H9 (cell line): ENCODE data around the gene PCSK2. TPM values are rescaled to one million over a fixed set of nuclear protein-coding genes. Genes with fewer than 3 reads are reported as not detected.

ENCODE experiments used
- DNase-seq: peaks from one replicate; pipeline ENCODE4 v3.0.0-alpha.2; 2017
- H2AFZ ChIP-seq: one replicate; pipeline ENCODE4 v1.6.1; 2013; ENCODE audit warnings: mild to moderate bottlenecking, low read length, control low read depth, moderate library complexity
- H2AK5ac ChIP-seq: 2 replicates; pipeline ENCODE4 v1.6.1; 2013; ENCODE audit warnings: low read length, control low read depth, mixed read lengths; ENCODE audit not compliant: insufficient read length
- H2BK120ac ChIP-seq: one replicate; pipeline ENCODE4 v1.6.1; 2013; ENCODE audit warnings: low read depth, mild to moderate bottlenecking, low read length, control low read depth, inconsistent platforms; ENCODE audit not compliant: poor library complexity, severe bottlenecking
- H2BK12ac ChIP-seq: 2 replicates; pipeline ENCODE4 v1.6.1; 2013; ENCODE audit warnings: low read length, control low read depth, mixed read lengths, low read depth; ENCODE audit not compliant: insufficient read length
- H2BK15ac ChIP-seq: 2 replicates; pipeline ENCODE4 v1.6.1; 2013; ENCODE audit warnings: low read depth, low read length, control low read depth
- H2BK20ac ChIP-seq: one replicate; pipeline ENCODE4 v1.6.1; 2013; ENCODE audit warnings: low read depth, mild to moderate bottlenecking, low read length, control low read depth, inconsistent platforms; ENCODE audit not compliant: poor library complexity, severe bottlenecking
- H2BK5ac ChIP-seq: 2 replicates; pipeline ENCODE4 v1.6.1; 2013; ENCODE audit warnings: low read length, control low read depth, mixed read lengths; ENCODE audit not compliant: insufficient read length
- H3K14ac ChIP-seq: 2 replicates; pipeline ENCODE4 v1.6.1; 2013; ENCODE audit warnings: low read length, control low read depth; ENCODE audit not compliant: insufficient read depth
- H3K18ac ChIP-seq: 2 replicates; pipeline ENCODE4 v1.6.1; 2013; ENCODE audit warnings: low read depth, mild to moderate bottlenecking, mixed read lengths, low read length, control low read depth; ENCODE audit not compliant: insufficient read length
- H3K23ac ChIP-seq: 2 replicates; pipeline ENCODE4 v1.6.1; 2013; ENCODE audit warnings: low read length, control low read depth, mixed read lengths, low read depth; ENCODE audit not compliant: insufficient read length
- H3K23me2 ChIP-seq: 2 replicates; pipeline ENCODE4 v1.6.1; 2013; ENCODE audit warnings: low read depth, mild to moderate bottlenecking, mixed read lengths, low read length, control low read depth; ENCODE audit not compliant: insufficient read length, poor library complexity, severe bottlenecking
- H3K27ac ChIP-seq: 2 replicates; pipeline ENCODE4 v1.5.1; 2013; ENCODE audit warnings: low read length, control low read depth, mixed read lengths, low read depth; ENCODE audit not compliant: insufficient read length
- H3K27me3 ChIP-seq: 2 replicates; pipeline ENCODE4 v1.6.1; 2013; ENCODE audit warnings: low read length, control low read depth, inconsistent platforms; ENCODE audit not compliant: insufficient read depth
- H3K4ac ChIP-seq: 2 replicates; pipeline ENCODE4 v1.6.1; 2013; ENCODE audit warnings: low read depth, mild to moderate bottlenecking, control low read depth, inconsistent platforms, low read length, moderate library complexity
- H3K4me1 ChIP-seq: 2 replicates; pipeline ENCODE4 v1.6.1; 2013; ENCODE audit warnings: low read length, control low read depth, inconsistent platforms; ENCODE audit not compliant: insufficient read depth
- H3K4me2 ChIP-seq: 2 replicates; pipeline ENCODE4 v1.6.1; 2013; ENCODE audit warnings: low read length, control low read depth, mixed read lengths; ENCODE audit not compliant: insufficient read length, insufficient read depth
- H3K56ac ChIP-seq: 2 replicates; pipeline ENCODE4 v1.6.1; 2013; ENCODE audit warnings: low read depth, mild to moderate bottlenecking, mixed read lengths, low read length, control low read depth; ENCODE audit not compliant: insufficient read length
- H3K79me1 ChIP-seq: 2 replicates; pipeline ENCODE4 v1.6.1; 2013; ENCODE audit warnings: low read depth, mild to moderate bottlenecking, moderate library complexity, low read length, control low read depth, inconsistent platforms; ENCODE audit not compliant: insufficient read depth, poor library complexity, severe bottlenecking
- H3K79me2 ChIP-seq: 2 replicates; pipeline ENCODE4 v1.6.1; 2013; ENCODE audit warnings: low read length, control low read depth, inconsistent platforms; ENCODE audit not compliant: insufficient read depth
- H3K9ac ChIP-seq: 2 replicates; pipeline ENCODE4 v1.6.1; 2013; ENCODE audit warnings: low read length, control low read depth, mixed read lengths; ENCODE audit not compliant: insufficient read length; ENCODE audit errors: extremely low read depth
- H3K9me3 ChIP-seq: one replicate; pipeline ENCODE4 v1.6.1; 2013; ENCODE audit warnings: low read depth, low read length, inconsistent platforms; ENCODE audit not compliant: control insufficient read depth
- H3T11ph ChIP-seq: one replicate; pipeline ENCODE4 v1.6.1; 2013; ENCODE audit warnings: mild to moderate bottlenecking, low read length, control low read depth, inconsistent platforms
- H4K20me1 ChIP-seq: one replicate; pipeline ENCODE4 v1.6.1; 2013; ENCODE audit not compliant: control insufficient read depth, insufficient read length, insufficient read depth
- H4K5ac ChIP-seq: 2 replicates; pipeline ENCODE4 v1.6.1; 2013; ENCODE audit warnings: low read depth, mild to moderate bottlenecking, mixed read lengths, low read length, control low read depth; ENCODE audit not compliant: insufficient read length
- H4K8ac ChIP-seq: replicated peaks from 2 replicates; pipeline ENCODE4 v1.6.1; 2013; ENCODE audit warnings: low read length, control low read depth, mixed read lengths, low read depth; ENCODE audit not compliant: insufficient read length
- H4K91ac ChIP-seq: 2 replicates; pipeline ENCODE4 v1.6.1; 2013; ENCODE audit warnings: low read depth, mild to moderate bottlenecking, moderate library complexity, mixed read lengths, low read length, control low read depth; ENCODE audit not compliant: insufficient read length
- H3K27ac Mint-ChIP-seq, 3 experiments: 2 replicates in 2 of 3; 3 replicates in 1 of 3; pipeline ENCODE4 v1.8.0; 2020 to 2021; ENCODE audit warnings: mixed read lengths in 3 of 3, mild to moderate bottlenecking in 1 of 3, moderate library complexity in 1 of 3
- H3K27me3 Mint-ChIP-seq: 2 replicates; pipeline ENCODE4 v1.8.0; 2021; ENCODE audit warnings: low read depth, mild to moderate bottlenecking, moderate library complexity, mixed read lengths
- H3K36me3 Mint-ChIP-seq, 3 experiments: 2 replicates in 2 of 3; 3 replicates in 1 of 3; pipeline ENCODE4 v1.8.0; 2020 to 2021; ENCODE audit warnings: low read depth in 3 of 3, mixed read lengths in 3 of 3; ENCODE audit not compliant: insufficient read depth in 1 of 3
- H3K4me1 Mint-ChIP-seq, 2 experiments: 2 replicates each; pipeline ENCODE4 v1.8.0; 2020; ENCODE audit warnings: mixed read lengths in 2 of 2
- H3K4me3 Mint-ChIP-seq, 2 experiments: 2 replicates in 1 of 2; 3 replicates in 1 of 2; pipeline ENCODE4 v1.8.0; 2020 to 2021; ENCODE audit warnings: mild to moderate bottlenecking in 2 of 2, mixed read lengths in 2 of 2, moderate library complexity in 1 of 2
- H3K9me3 Mint-ChIP-seq, 2 experiments: 2 replicates in 1 of 2; 3 replicates in 1 of 2; pipeline ENCODE4 v1.8.0; 2020; ENCODE audit warnings: mild to moderate bottlenecking in 2 of 2, mixed read lengths in 2 of 2, moderate library complexity in 1 of 2
- WGBS: extraction: QIAGEN DNeasy Blood & Tissue Kit; methylation state at CpG from one replicate; pipeline ENCODE4 v1.1.7; 2013; ENCODE audit warnings: missing lambda C conversion rate, low lambda C conversion rate, mixed read lengths; ENCODE audit not compliant: insufficient read length; ENCODE audit errors: extremely low coverage; 5-methylcytosine and 5-hydroxymethylcytosine counted together
- total RNA-seq: library from RNA; stranded (reverse); gene quantifications from 2 replicates; pipeline ENCODE4 v1.2.1, GENCODE V29; 2021
- TF ChIP-seq, protein P1 (sequence below): fragments of 200-600 bp; sonication (generic); conservative IDR thresholded peaks from 3 replicates; pipeline ENCODE4 v1.8.0; 2021; ENCODE audit warnings: antibody characterized with exemption, mild to moderate bottlenecking

PCSK2 gene
- total RNA-seq, 1 experiment from 2014 or later: 2.8 TPM

DNA sequence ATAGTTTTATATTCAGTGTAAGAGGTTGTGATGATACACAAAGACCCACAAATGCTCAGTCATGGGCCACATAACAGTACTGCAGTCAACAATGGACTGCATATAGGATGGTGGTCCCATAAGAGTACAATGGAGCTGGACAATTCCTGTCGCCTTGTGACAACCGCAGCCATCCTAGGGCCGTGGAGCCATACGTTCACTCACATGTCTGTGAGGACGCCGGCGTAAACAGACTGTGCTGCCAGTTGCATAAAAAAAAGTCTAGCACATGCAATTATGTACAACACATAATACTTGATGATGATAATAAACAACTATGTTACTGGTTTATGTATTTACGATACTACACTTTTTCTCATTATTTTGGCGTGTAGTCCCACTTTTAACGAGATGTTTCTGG, 273.4 kb downstream of the PCSK2 start:
- Histone ChIP-seq H2BK20ac (no peak overlapping the region), H3K4me2 (no peak overlapping the region), H3K56ac (no peak overlapping the region), H3K79me2 (no peaks in the 10 kb centered on the region), H3K18ac (no peak overlapping the region), H2BK120ac (no peak overlapping the region), H3K79me1 (no peaks in the 10 kb centered on the region), H3K27me3 (no peaks in the 10 kb centered on the region; the same call in 1 of the 2 replicates), H2BK12ac (no peak overlapping the region), H4K91ac (no peak overlapping the region), H3K9ac (no peak overlapping the region), H2AK5ac (no peak overlapping the region), H4K5ac (no peak overlapping the region), H3K23me2 (peaks cover 4% of the 10 kb centered on the region), H3K9me3 (no peaks in the 10 kb centered on the region), H2BK5ac (no peak overlapping the region), H3K23ac (no peak overlapping the region), H3K4ac (no peak overlapping the region), H3T11ph (no peak overlapping the region), H3K14ac (no peak overlapping the region), H3K4me1 (no peaks in the 10 kb centered on the region), H2BK15ac (no peak overlapping the region), H4K20me1 (no peaks in the 10 kb centered on the region), H2AFZ (no peak overlapping the region), H4K8ac (no peak overlapping the region), H3K27ac (no peak overlapping the region)
- Mint-ChIP-seq H3K4me3 (no peak overlapping the region), H3K4me1 (peaks cover 12 to 23% of the 10 kb centered on the region in 2 experiments), H3K9me3 (no peaks in the 10 kb centered on the region), H3K36me3 (no peaks in the 10 kb centered on the region), H3K27ac (no peak overlapping the region; a peak in 1 of 7 replicates), H3K27me3 (no peaks in the 10 kb centered on the region)
- TF ChIP-seq, protein P1, sequence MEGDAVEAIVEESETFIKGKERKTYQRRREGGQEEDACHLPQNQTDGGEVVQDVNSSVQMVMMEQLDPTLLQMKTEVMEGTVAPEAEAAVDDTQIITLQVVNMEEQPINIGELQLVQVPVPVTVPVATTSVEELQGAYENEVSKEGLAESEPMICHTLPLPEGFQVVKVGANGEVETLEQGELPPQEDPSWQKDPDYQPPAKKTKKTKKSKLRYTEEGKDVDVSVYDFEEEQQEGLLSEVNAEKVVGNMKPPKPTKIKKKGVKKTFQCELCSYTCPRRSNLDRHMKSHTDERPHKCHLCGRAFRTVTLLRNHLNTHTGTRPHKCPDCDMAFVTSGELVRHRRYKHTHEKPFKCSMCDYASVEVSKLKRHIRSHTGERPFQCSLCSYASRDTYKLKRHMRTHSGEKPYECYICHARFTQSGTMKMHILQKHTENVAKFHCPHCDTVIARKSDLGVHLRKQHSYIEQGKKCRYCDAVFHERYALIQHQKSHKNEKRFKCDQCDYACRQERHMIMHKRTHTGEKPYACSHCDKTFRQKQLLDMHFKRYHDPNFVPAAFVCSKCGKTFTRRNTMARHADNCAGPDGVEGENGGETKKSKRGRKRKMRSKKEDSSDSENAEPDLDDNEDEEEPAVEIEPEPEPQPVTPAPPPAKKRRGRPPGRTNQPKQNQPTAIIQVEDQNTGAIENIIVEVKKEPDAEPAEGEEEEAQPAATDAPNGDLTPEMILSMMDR: no peak
- no peak for DNase-seq
- no CpG with 5 or more reads among the region's 10 CpGs for WGBS
